ENCODE measurements around the gene ACSM2B.
"Not testable (repeated sequence)": the region's sequence is repeated elsewhere in the genome, so short reads cannot be mapped to it uniquely, and the experiment has no call there.

ACSM2B gene

GRCh38 chr16:20595068-20595467, 18.9 kb upstream of the ACSM2B start:
- not testable (repeated sequence) for DNase-seq

- DNase-seq: not testable (repeated sequence)
These were observed 16.6 kb upstream of the ACSM2B start for GRCh38 chr16:20592780-20593179.

- not testable (repeated sequence) for DNase-seq
These were observed 13.3 kb upstream of the ACSM2B start for GRCh38 chr16:20589486-20589885.

- DNase-seq: not testable (repeated sequence)
These were observed 11.5 kb upstream of the ACSM2B start for GRCh38 chr16:20587645-20588074.

GRCh38 chr16:20586716-20587115, 10.5 kb upstream of the ACSM2B start:
- DNase-seq: not testable (repeated sequence)

GRCh38 chr16:20586112-20586511, 9.9 kb upstream of the ACSM2B start:
- not testable (repeated sequence) for DNase-seq

- DNase-seq: not testable (repeated sequence)
These were observed 4.5 kb upstream of the ACSM2B start for GRCh38 chr16:20580487-20581259.

- not testable (repeated sequence) for DNase-seq
These were observed 1.9 kb upstream of the ACSM2B start for GRCh38 chr16:20578091-20578490.

- DNase-seq: not testable (repeated sequence)
These were observed 7.0 kb downstream of the ACSM2B start for GRCh38 chr16:20569117-20569651.

- no peak for DNase-seq
These were observed 7.8 kb downstream of the ACSM2B start for GRCh38 chr16:20568404-20568803.

- DNase-seq: no peak
These were observed 9.3 kb downstream of the ACSM2B start for GRCh38 chr16:20566864-20567263.

GRCh38 chr16:20565334-20565733, 10.8 kb downstream of the ACSM2B start:
- not testable (repeated sequence) for DNase-seq

- DNase-seq: not testable (repeated sequence)
These were observed 11.9 kb downstream of the ACSM2B start for GRCh38 chr16:20564218-20564617.

GRCh38 chr16:20555628-20556027, 20.5 kb downstream of the ACSM2B start:
- DNase-seq: not testable (repeated sequence)

GRCh38 chr16:20554689-20555088, 21.5 kb downstream of the ACSM2B start:
- not testable (repeated sequence) for DNase-seq

GRCh38 chr16:20553493-20553892, 22.7 kb downstream of the ACSM2B start:
- DNase-seq: not testable (repeated sequence)

- DNase-seq: not testable (repeated sequence)
These were observed 29.2 kb downstream of the ACSM2B start for GRCh38 chr16:20546951-20547350.

GRCh38 chr16:20546278-20546853, 29.8 kb downstream of the ACSM2B start:
- DNase-seq: not testable (repeated sequence)

- DNase-seq: not testable (repeated sequence)
These were observed 35.4 kb downstream of the ACSM2B start for GRCh38 chr16:20540603-20541316.

GRCh38 chr16:20538687-20539086, 37.5 kb downstream of the ACSM2B start:
- DNase-seq: no peak

GRCh38 chr16:20538181-20538580, 38.0 kb downstream of the ACSM2B start:
- DNase-seq: no peak

GRCh38 chr16:20536669-20537068, 39.5 kb downstream of the ACSM2B start:
- DNase-seq: not testable (repeated sequence)

- DNase-seq: not testable (repeated sequence)
These were observed 43.8 kb downstream of the ACSM2B start for GRCh38 chr16:20532284-20532792.

All from NCI-H69 (cell line).